NCI-H2171 treated with DMSO at 0.1 percent for 48 hours (cell line): ENCODE results near the gene RHBDL2.
"Not testable (repeated sequence)": the region's sequence is repeated elsewhere in the genome, so short reads cannot be mapped to it uniquely, and the experiment has no call there.

ENCODE experiments used
- DNase-seq: peaks from one replicate; lab custom pipeline; 2025; lab: John Stamatoyannopoulos, UW

The RHBDL2 gene

GRCh38 chr1:38932571-38932970 lies 9.1 kb downstream of the RHBDL2 start:
- DNase-seq: no peak

DNA sequence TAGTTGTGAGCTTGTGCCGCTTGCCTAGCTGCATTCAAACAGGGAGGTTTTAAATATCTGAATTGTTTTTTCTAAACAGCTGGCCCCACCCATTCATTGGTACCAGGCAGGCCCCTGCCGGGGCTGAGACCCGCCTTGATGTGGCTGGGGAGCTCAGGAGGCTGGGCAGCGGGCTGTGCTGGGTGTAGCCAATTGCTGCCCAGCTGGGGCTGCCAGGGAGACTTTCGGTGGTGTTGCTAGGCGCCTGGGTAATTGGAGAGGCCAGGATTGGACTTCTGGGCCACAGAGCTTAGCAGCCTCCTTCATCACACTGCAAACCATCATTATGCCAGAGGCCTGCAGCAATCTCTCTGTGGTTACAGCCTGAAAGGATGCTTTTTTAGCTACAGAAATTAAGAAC lies 12.2 kb downstream of the RHBDL2 start:
- no peak for DNase-seq

DNA sequence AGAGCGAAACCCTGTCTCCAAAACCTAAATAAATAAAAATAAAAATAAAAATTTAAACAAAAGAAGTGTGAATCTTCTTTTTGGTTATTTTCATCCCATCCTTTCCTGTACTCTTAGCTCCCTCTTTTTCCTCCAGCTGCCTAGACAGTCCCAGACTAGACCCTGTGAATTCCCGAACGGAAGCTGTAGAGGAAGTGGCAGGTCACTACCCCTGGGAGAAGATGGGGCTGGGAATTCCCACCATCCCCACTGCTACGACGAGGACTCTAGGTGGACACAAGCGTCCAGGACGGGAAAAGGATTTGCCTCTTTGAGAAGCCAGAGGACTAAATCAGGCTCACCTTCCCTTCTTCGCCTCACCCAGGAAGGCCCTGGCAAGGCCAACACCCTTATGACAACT lies 12.6 kb downstream of the RHBDL2 start:
- DNase-seq: no peak

DNA sequence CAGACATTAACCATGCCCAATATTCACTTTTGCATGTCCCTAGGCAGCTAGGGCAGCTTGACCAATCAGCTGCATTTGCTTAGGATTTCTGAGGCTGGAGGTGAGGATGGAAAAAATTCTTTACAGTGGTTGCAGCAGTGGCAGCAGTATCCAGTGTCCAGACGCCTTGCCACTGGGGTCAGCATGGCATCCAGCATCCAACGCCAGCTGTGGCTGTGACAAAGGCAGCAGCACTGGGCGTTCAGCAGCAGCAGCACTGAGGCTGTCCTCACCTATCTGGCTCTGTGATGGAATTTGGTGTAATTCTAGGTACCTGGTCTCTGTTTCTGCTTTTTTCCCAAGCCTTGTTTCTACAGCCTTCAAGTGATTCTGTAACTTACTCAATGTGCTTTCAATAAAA lies 15.5 kb downstream of the RHBDL2 start:
- no peak for DNase-seq

GRCh38 chr1:38925391-38925790 lies 16.2 kb downstream of the RHBDL2 start:
- DNase-seq: no peak

DNA sequence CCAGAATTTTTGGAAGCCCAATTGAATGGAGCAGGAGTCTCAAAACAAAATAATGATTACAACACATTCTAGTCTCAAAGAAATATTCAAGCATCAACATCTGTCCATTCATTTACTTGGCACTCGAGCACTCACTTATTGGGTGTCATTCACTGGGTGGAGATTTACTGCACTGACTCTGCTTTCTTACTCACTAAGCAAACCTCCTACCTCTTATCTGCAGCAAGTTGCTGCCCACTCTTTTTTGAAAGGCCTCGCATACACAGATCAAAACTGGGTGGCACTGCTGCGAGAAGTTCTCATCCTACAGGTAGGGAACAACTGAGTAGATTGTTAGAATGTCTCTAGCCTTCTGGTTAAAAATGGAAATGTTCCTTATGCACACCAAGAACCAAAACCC lies 18.0 kb downstream of the RHBDL2 start:
- DNase-seq: no peak

DNA sequence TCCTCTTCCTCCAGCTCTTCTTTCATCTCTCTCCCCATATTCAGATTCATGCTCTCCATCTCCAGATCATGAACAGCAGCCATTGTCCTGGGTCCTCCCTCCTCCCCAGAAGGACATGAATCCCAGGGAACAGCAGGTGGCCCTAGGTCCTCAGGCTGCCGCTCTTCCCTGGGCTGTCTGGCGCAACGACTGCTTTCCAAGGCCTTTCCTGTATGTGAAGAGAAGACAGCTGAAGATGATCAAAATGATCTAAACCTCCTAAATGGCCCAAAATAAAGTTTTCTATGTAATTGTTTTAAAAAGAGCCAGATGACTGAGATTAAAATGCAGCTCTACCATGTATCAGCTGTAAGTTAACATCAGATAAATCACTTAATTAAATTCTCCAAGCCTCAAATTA lies 22.5 kb downstream of the RHBDL2 start:
- no peak for DNase-seq

GRCh38 chr1:38918568-38918967 lies 23.1 kb downstream of the RHBDL2 start:
- DNase-seq: no peak

- no peak for DNase-seq
Measured at GRCh38 chr1:38917772-38918171, 23.9 kb downstream of the RHBDL2 start.

- no peak for DNase-seq
Measured at GRCh38 chr1:38917337-38917736, 24.3 kb downstream of the RHBDL2 start.

DNA sequence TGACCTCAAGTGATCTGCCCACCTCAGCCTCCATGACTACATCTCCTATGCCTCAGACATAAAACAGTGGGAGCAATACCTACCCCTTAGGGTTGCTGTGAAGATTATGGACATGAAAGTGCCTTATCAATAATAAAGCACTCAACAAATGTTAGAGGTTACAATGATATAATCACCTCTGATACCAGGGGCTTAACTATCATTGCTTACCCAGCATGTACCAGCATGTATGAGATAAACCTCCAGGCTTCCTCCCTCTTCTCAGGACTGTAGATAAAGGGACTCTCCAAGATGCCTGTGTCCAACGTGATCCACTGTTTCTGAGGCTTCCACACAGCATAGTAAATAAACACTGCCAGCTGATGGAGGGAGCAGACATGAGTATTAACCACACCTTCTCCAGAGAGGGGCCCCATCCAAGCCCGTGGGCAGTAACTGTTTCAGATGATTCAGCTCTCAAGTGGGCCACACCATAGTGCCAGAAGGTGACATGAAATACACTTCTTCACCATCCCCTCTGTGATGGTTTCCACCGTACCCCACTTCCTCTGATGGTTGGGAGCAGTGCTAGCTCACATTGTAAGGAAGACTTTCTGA lies 26.2 kb downstream of the RHBDL2 start:
- no peak for DNase-seq

- not testable (repeated sequence) for DNase-seq
Measured at GRCh38 chr1:38914908-38915307, 26.7 kb downstream of the RHBDL2 start.

- DNase-seq: no peak
Measured at GRCh38 chr1:38908821-38909220, 32.8 kb downstream of the RHBDL2 start.

DNA sequence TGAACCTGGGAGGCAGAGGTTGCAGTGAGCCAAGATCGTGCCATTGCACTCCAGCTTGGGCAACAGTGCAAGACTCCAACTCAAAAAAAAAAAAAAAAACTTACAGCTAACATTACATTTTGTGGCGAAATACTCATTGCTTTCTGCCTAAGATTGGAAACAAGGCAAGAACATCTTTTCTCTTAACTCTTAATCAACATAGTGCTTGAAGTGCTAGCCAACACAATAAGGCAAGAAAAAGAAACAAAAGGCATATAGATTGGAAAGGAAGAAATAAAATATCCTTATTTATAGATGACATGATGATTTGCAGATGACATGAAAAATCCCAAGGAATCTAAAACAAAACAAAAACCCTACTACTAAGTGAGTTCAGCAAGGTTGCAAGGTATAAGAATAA lies 35.6 kb downstream of the RHBDL2 start:
- no peak for DNase-seq

- no peak for DNase-seq
Measured at GRCh38 chr1:38899560-38899959, 42.1 kb downstream of the RHBDL2 start.

GRCh38 chr1:38898653-38899230 lies 42.9 kb downstream of the RHBDL2 start:
- no peak for DNase-seq

DNA sequence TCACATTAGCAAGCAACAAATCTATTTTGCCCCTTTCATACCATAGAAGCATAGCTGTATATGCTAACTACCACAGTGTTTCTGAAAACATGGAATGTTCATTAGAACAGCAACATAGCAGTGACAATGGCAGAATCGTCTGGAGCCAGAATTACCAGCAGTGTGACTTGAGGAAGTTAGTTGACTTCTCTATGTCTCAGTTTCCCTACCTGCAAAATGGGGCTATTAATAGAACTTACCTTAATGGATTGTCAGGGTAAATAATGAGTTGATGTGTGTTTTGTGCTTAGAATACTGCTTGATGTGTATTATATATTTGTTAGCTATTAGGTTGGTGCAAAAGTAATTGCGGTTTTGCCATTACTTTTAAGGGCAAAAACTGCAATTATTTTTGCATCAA lies 45.5 kb downstream of the RHBDL2 start:
- DNase-seq: no peak

- DNase-seq: no peak
Measured at GRCh38 chr1:38892976-38893375, 48.7 kb downstream of the RHBDL2 start.

- no peak for DNase-seq
Measured at GRCh38 chr1:38891753-38892152, 49.9 kb downstream of the RHBDL2 start.

- no peak for DNase-seq
Measured at GRCh38 chr1:38889589-38889988, 52.0 kb downstream of the RHBDL2 start.

DNA sequence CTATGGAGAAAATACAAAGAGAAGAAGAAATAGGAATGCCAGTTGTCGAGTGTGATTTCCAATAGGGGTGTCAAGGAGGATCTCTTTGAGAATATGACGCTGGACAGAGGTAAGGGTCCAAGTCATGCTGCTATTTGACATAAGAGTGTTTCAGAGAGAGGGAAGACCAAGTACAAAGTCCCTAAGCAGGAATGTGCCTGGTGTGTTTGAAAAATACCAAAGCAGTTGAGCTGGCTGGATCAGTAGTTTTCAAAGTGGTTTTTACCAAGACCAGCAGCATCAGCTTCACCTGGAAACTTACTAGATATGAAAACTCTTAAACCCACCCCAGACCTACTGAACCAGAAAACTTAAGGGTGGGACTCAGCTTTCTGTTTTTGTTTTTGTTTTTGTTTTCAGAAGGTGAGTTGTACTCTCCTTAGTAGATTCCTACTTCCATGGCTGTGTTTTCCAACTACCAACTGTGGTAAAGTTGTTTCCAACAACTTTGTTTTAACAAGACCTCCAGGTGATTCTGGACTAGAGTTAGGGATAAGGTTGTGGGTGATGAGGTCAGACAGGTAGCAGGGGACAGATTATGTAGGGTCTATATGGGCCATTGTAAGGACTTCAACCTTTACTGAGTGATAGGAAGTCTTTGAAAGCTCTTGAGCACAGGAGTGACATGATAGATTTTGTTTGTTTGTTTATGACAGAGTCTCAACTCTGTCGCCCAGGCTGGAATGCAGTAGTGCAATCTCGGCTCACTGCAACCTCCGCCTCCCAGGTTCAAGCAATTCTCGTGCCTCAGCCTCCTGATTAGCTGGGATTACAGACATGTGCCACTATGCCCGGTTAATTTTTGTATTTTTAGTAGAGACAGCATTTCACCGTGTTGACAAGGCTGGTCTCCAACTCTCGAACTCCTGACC lies 53.0 kb downstream of the RHBDL2 start:
- DNase-seq: no peak

DNA sequence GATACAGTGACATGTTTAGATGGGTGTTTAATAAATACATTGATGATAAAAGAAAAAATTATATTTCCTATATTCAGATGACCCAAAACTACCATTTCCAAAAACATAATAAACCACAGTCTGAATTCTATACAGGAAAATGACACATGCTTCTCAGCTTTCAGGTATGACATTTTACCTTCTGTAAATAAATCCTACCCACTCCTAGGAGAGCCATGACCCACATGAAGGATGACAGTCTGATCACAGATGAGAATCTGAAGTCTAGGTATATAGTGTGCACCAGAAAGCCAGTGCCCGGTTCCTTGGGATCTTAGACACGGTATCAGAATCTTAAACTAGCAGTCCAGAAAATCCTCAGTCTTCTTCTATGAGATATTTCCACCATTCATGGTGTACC lies 56.5 kb downstream of the RHBDL2 start:
- DNase-seq: no peak

DNA sequence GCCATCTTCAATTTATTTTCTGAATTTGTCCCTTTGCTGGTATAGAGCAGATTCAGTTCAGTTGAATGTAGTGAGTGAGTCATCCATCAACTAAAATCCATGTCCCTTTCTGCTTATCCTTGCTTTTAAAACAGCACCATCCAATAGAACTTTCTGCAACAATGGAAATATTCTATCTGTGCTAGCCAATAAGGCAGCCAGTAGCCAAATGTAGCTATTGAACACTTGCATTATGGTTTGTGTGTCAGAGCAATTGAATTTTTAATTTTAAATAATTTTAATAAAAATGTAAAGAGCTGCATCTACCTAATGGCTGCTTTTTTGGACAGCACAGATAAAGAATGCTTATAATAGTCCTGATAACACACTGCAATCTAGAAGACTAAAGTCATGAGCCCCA lies 60.1 kb downstream of the RHBDL2 start, which contains the start of gene GJA9:
Gene GJA9, minus strand, starts transcription at position 101 of the 400 bp plus-strand sequence. CDS start 5,489 bp downstream, outside the sequence.
- no peak for DNase-seq
